PFSK-1 (cell line): ENCODE data around the gene MRPL14.

Experiments
- POLR2AphosphoS5 ChIP-seq: IDR thresholded peaks from 2 replicates; pipeline ENCODE4 v1.6.1; 2012; ENCODE audit warnings: low read depth, mild to moderate bottlenecking, control low read depth, low read length, moderate library complexity
- REST ChIP-seq, 2 experiments: IDR thresholded peaks; 2 replicates each; pipeline versions ENCODE4 v1.6.1 to v1.8.0; 2011 to 2012; ENCODE audit warnings: low read depth in 2 of 2, low read length in 2 of 2, control low read depth in 1 of 2, inconsistent platforms in 1 of 2, mild to moderate bottlenecking in 1 of 2, moderate library complexity in 1 of 2; ENCODE audit not compliant: insufficient read depth in 1 of 2
- TAF1 ChIP-seq: IDR thresholded peaks from 2 replicates; pipeline ENCODE4 v1.6.1; 2012; ENCODE audit warnings: low read length, control low read depth, borderline replicate concordance; ENCODE audit not compliant: insufficient read depth

GRCh38 chr6:44096612-44097011 is 30.6 kb downstream of the MRPL14 start:
- TF ChIP-seq POLR2AphosphoS5 (no peak), REST (IDR thresholded peaks at IDR 0.05; ENCODE audit: insufficient read depth in 1 of 2, low read depth in 2 of 2, low read length in 2 of 2) (no peak), TAF1 (no peak)
